CD4-positive, alpha-beta T cell (primary cell): ENCODE results near the gene NAXE. TPM values are rescaled to one million over a fixed set of nuclear protein-coding genes. Genes with fewer than 3 reads are reported as not detected.

ENCODE experiments used
- ATAC-seq: fragments of 200-7000 bp; cut with Tn5 transposase; one replicate; pipeline ENCODE4 v1.10.0; 2022; ENCODE audit warnings: mild to moderate bottlenecking; ENCODE audit not compliant: poor library complexity
- CTCF ChIA-PET: fragments of 350-600 bp; sonication (Branson Sonifier 250); formaldehyde crosslinking; loops from one replicate; lab custom pipeline; 2021; ENCODE audit warnings: antibody characterized with exemption, inconsistent platforms; lab: Charles Lee
- POLR2A ChIA-PET: fragments of 350-600 bp; sonication (Branson Sonifier 250); formaldehyde crosslinking; loops from one replicate; lab custom pipeline; 2021; ENCODE audit warnings: antibody characterized with exemption, inconsistent platforms; lab: Charles Lee
- DNase-seq, 14 experiments: peaks; one replicate each; pipeline ENCODE4 v3.0.0-alpha.2; 2013 to 2020; ENCODE audit warnings: mixed read lengths in 2 of 14
- H3K27ac ChIP-seq, 2 donors: one replicate each; pipeline versions ENCODE4 v1.5.1 to v1.7.0; 2013; ENCODE audit warnings: low read length in 2 of 2, low read depth in 1 of 2, mild to moderate bottlenecking in 1 of 2
- H3K27me3 ChIP-seq, 2 experiments: 1 replicate in 1 of 2; 2 replicates in 1 of 2; pipeline versions ENCODE4 v1.6.1 to v1.7.0; 2013; ENCODE audit warnings: low read length in 2 of 2, control low read depth in 1 of 2, mild to moderate bottlenecking in 1 of 2, moderate library complexity in 1 of 2; ENCODE audit not compliant: insufficient read depth in 2 of 2, control insufficient read depth in 1 of 2
- H3K36me3 ChIP-seq: one replicate; pipeline ENCODE4 v1.6.1; 2013; ENCODE audit warnings: low read length, control low read depth; ENCODE audit not compliant: insufficient read depth
- H3K4me1 ChIP-seq: one replicate; pipeline ENCODE4 v1.6.1; 2013; ENCODE audit warnings: low read length, control low read depth; ENCODE audit not compliant: insufficient read depth
- H3K4me3 ChIP-seq: one replicate; pipeline ENCODE4 v1.5.1; 2013; ENCODE audit warnings: mild to moderate bottlenecking, low read length, moderate library complexity
- H3K9me3 ChIP-seq, 2 experiments: 1 replicate in 1 of 2; 2 replicates in 1 of 2; pipeline versions ENCODE4 v1.6.1 to v1.7.0; 2013; ENCODE audit warnings: low read length in 2 of 2, mild to moderate bottlenecking in 2 of 2, control low read depth in 1 of 2, moderate library complexity in 1 of 2; ENCODE audit not compliant: control insufficient read depth in 1 of 2, insufficient read depth in 1 of 2
- H3K27ac Mint-ChIP-seq: one replicate; pipeline ENCODE4 v1.8.0; 2020; ENCODE audit warnings: mixed read lengths
- H3K27me3 Mint-ChIP-seq: one replicate; pipeline ENCODE4 v1.8.0; 2021; ENCODE audit warnings: mixed read lengths
- H3K36me3 Mint-ChIP-seq: one replicate; pipeline ENCODE4 v1.8.0; 2021; ENCODE audit warnings: low read depth, mixed read lengths
- H3K4me1 Mint-ChIP-seq: one replicate; pipeline ENCODE4 v1.8.0; 2021; ENCODE audit warnings: low read depth, mixed read lengths
- H3K4me3 Mint-ChIP-seq: one replicate; pipeline ENCODE4 v1.8.0; 2020; ENCODE audit warnings: mild to moderate bottlenecking, mixed read lengths
- H3K9me3 Mint-ChIP-seq: one replicate; pipeline ENCODE4 v1.8.0; 2020; ENCODE audit warnings: mixed read lengths
- intact Hi-C, 2 experiments: fragments of 100-400 bp; cut with DNase I in 1 of 2; cut with micrococcal nuclease in 1 of 2; formaldehyde crosslinking; loops; one replicate each; pipeline versions ENCODE4 v1.15.1 to v1.9.0; 2023 to 2025; cut with DNase I, micrococcal nuclease
- total RNA-seq, 174 experiments: library from RNA in 2 of 174; stranded (reverse) in 2 of 174; gene quantifications; one replicate each; pipeline ENCODE4 v1.2.3 and lab custom pipeline; 2021 to 2026
- TF ChIP-seq, protein P1 (sequence below): fragments of 200-600 bp; IDR thresholded peaks from one replicate; pipeline ENCODE4 v1.8.0; 2022; ENCODE audit warnings: antibody characterized with exemption, mild to moderate bottlenecking

NAXE gene
- total RNA-seq, 2 experiments from 2014 or later = 23.3 to 27.8 TPM

DNA sequence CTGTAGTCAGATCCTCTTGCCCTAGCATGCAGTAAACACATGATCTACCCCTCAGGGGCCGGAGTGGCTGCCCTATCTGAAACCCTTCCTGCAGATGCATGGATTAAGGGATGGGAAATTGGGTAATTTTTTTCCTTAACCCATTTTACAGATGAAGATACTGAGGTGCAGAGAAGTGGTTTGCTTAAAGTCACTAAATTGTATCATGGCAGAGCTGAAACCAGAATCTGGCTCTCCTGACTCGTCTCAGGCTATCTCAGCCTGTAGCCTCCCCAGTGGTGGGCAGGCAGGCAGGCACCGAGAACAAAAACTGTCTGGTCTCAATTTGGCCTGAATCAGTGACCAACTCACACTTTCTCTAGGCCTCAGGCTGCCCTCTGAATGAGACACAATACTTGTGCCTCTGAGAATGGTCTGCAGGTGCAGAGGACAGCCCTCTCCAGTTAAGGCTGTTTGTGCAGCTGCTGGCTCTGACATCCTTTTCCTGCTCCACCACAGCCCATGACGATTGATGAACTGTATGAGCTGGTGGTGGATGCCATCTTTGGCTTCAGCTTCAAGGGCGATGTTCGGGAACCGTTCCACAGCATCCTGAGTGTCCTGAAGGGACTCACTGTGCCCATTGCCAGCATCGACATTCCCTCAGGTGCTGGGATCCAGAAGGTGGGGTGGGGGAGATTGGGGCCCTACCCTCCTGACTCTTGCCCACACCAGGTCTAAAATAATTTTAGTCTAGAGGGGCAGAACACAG, 1.5 kb downstream of the NAXE start:
- Histone ChIP-seq H3K27ac (no peak overlapping the region), H3K9me3 (no peaks in the 10 kb centered on the region), H3K4me3 (no peak overlapping the region), H3K4me1 (peaks cover 26% of the 10 kb centered on the region), H3K36me3 (peaks cover 51% of the 10 kb centered on the region), H3K27me3 (no peaks in the 10 kb centered on the region)
- H3K9me3 Mint-ChIP-seq = no peaks in the 10 kb centered on the region
- peaks cover 28% of the 10 kb centered on the region for H3K4me1 Mint-ChIP-seq
- H3K4me3 Mint-ChIP-seq = peak overlapping the region; percentile 80
- no peak for ATAC-seq
- POLR2A ChIA-PET = interaction anchor here (0.8 to 2.7 kb wide), 4 partner anchors 8 to 112 kb away, joined by 3 to 33 read pairs (median 6); partner anchors contain the start of genes GPATCH4 and MEF2D
- peaks cover 52% of the 10 kb centered on the region for H3K36me3 Mint-ChIP-seq
- no peaks in the 10 kb centered on the region for H3K27me3 Mint-ChIP-seq
- CTCF ChIA-PET = interaction anchor here (1.3 to 1.9 kb wide), 2 partner anchors 15 to 31 kb away, joined by 5 to 6 read pairs; no protein-coding TSS in a partner anchor
- TF ChIP-seq, protein P1, sequence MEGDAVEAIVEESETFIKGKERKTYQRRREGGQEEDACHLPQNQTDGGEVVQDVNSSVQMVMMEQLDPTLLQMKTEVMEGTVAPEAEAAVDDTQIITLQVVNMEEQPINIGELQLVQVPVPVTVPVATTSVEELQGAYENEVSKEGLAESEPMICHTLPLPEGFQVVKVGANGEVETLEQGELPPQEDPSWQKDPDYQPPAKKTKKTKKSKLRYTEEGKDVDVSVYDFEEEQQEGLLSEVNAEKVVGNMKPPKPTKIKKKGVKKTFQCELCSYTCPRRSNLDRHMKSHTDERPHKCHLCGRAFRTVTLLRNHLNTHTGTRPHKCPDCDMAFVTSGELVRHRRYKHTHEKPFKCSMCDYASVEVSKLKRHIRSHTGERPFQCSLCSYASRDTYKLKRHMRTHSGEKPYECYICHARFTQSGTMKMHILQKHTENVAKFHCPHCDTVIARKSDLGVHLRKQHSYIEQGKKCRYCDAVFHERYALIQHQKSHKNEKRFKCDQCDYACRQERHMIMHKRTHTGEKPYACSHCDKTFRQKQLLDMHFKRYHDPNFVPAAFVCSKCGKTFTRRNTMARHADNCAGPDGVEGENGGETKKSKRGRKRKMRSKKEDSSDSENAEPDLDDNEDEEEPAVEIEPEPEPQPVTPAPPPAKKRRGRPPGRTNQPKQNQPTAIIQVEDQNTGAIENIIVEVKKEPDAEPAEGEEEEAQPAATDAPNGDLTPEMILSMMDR = no peak
- intact Hi-C loops = no loop called here
- H3K27ac Mint-ChIP-seq = peak overlapping the region; percentile 85
- no peak for DNase-seq

DNA sequence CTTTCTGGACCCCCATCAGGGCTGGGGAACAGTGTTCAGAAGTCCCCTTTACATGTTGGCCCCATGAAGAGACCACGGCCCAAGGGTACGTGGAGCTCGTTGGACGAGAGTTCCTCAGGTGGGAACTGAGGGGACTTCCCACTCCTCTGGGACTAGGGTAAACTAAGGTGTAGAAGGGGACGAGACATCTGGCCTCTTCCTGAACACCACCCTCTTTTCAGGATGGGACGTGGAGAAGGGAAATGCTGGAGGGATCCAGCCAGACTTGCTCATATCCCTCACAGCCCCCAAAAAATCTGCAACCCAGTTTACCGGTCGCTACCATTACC, 2.0 kb downstream of the NAXE start:
- H3K27ac ChIP-seq = no peak overlapping the region
- DNase-seq (no peak), ATAC-seq (no peak)
- CTCF ChIA-PET = interaction anchor here (1.3 kb wide), 1 partner anchor 15 kb away, joined by 6 read pairs; no protein-coding TSS in a partner anchor
- H3K4me3 ChIP-seq = no peak overlapping the region
- intact Hi-C loops = no loop called here
- H3K27me3 ChIP-seq = no peaks in the 10 kb centered on the region
- H3K4me3 Mint-ChIP-seq = no peak overlapping the region
- H3K9me3 ChIP-seq = no peaks in the 10 kb centered on the region
- TF ChIP-seq, protein P1 = no peak
- peaks cover 56% of the 10 kb centered on the region for H3K36me3 ChIP-seq
- no peaks in the 10 kb centered on the region for H3K27me3 Mint-ChIP-seq
- peaks cover 58% of the 10 kb centered on the region for H3K36me3 Mint-ChIP-seq
- H3K9me3 Mint-ChIP-seq = no peaks in the 10 kb centered on the region
- POLR2A ChIA-PET = interaction anchor here (1.1 kb wide), 1 partner anchor 93 kb away, joined by 4 read pairs; the partner anchor contains the start of gene MEF2D
- no peak overlapping the region for H3K27ac Mint-ChIP-seq
- H3K4me1 ChIP-seq = peaks cover 26% of the 10 kb centered on the region
- peaks cover 28% of the 10 kb centered on the region for H3K4me1 Mint-ChIP-seq

DNA sequence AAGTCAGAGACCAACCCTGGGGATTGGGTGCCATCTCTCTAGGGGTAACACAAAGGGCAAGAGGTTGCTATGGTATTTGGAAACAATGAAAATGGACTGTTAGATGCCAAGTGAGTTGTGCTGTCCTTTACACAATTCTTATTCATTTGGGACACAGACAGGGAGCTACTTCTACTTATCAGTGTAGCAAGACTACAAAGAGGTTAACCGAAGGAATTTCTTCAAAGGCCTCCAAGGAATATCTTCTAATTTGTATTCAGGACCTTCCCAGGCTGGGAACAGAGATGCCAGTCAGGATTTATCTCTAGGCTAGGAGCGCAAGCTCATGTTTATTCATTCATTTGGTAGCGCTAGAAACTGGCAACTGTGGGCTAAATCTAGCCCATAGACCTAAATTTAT, 2.6 kb downstream of the NAXE start:
- CTCF ChIA-PET = interaction anchor here (1.0 to 1.3 kb wide), 2 partner anchors 14 to 18 kb away, joined by 3 to 6 read pairs; no protein-coding TSS in a partner anchor
- Histone ChIP-seq H3K36me3 (peaks cover 61% of the 10 kb centered on the region), H3K9me3 (no peaks in the 10 kb centered on the region), H3K4me1 (peaks cover 26% of the 10 kb centered on the region), H3K4me3 (no peak overlapping the region), H3K27me3 (no peaks in the 10 kb centered on the region), H3K27ac (no peak overlapping the region)
- Mint-ChIP-seq H3K9me3 (no peaks in the 10 kb centered on the region), H3K4me1 (peaks cover 28% of the 10 kb centered on the region), H3K36me3 (peaks cover 61% of the 10 kb centered on the region), H3K27ac (peak overlapping the region; percentile 64), H3K4me3 (peak overlapping the region; percentile 25), H3K27me3 (no peaks in the 10 kb centered on the region)
- intact Hi-C loops = no loop called here
- TF ChIP-seq, protein P1 = no peak
- POLR2A ChIA-PET = interaction anchor here (2.0 kb wide), 1 partner anchor 12 kb away, joined by 4 read pairs; no protein-coding TSS in a partner anchor
- no peak for DNase-seq
- ATAC-seq = no peak
